Stimulated activated naive CD8-positive, alpha-beta T cell treated with anti-CD3 and anti-CD28 coated beads, Interleukin-15, Interleukin-2, amounts not matched to agents 100 U/mL and 50 U/mL, for 24 hours (primary cell): ENCODE data around the gene GRP.

Experiments
- ATAC-seq: fragments of 150-1000 bp; cut with Tn5 transposase; one replicate; pipeline ENCODE4 v1.10.0; 2021
- DNase-seq: peaks from one replicate; pipeline ENCODE4 v3.0.0; 2021

The GRP gene

GRCh38 chr18:59219672-59220163 is at the start of gene GRP:
TSS of gene GRP (plus strand) at chr18:59220158. CDS start at chr18:59220266, 108 bp downstream.
- ATAC-seq: no peak
- DNase-seq: no peak

- ATAC-seq (no peak), DNase-seq (no peak)
Observed at GRCh38 chr18:59172664-59173249, 47.2 kb upstream of the GRP start.

GRCh38 chr18:59177485-59177884 is 42.5 kb upstream of the GRP start:
- DNase-seq (no peak), ATAC-seq (no peak)

DNA sequence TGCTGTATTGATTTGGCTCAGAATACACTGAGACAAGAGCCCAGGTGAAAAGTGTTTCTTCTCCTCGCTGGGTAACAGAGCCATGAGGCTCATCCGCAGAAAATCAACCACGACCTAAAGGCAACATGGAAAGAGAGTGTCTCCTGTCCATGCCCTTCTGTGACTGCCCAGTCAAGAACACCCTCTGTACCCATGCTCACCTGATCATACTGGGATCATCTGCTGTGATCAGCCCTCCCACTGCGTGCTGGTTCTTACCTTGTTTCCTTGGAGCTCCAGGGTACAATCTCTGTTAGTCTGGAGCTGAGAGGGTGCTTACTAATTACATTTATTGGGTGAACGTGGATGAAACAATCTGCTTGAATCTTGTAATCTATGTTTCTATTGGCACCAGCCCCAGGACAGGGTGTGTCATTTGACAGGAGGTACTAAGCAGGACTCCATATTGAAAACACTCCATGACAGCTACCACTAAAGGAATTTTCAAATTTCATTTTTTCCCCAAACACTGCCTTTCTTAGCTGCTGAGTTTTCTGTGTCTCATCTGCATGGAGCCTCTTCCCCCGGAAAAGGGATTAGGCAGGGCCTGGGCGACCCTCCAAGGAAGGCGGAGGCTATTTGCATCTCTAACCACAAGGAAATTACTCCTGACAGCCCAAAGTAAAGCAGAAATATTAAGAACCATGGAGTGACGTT is 39.7 kb upstream of the GRP start:
- ATAC-seq (no peak), DNase-seq (no peak)

- DNase-seq (no peak), ATAC-seq (no peak)
Observed at GRCh38 chr18:59182673-59183072, 37.3 kb upstream of the GRP start.

- DNase-seq: no peak
- ATAC-seq: no peak
Observed at GRCh38 chr18:59189008-59189407, 30.9 kb upstream of the GRP start.

- ATAC-seq (no peak), DNase-seq (no peak)
Observed at GRCh38 chr18:59189746-59190145, 30.2 kb upstream of the GRP start.

DNA sequence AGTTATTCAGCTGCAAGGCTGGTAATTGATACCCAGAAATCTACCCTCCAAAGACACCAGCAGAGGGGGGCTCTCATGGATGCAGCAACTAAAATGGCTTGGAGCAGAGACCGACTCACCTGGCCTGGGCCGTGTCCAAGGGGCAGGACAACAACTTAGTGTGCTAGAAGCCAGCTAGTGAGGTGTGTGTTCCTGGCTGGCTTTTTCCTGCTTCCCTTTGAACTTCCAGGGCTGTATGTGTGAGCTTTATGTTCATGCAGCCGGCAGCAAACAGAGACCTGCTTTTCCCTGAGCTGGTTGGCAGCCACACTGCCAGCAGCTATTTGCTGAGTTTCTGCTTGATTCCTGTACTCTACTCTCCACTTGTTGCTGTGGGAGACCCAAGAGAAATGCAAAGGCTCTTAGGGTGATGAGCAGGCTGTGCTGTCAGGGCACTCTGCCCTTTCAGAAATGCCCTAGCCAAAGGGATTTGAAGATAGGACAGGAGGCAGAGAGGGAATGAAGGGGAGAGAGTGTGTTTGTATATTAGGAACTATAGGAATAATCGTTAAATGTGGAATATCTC is 23.7 kb upstream of the GRP start:
- ATAC-seq (no peak), DNase-seq (no peak)

DNA sequence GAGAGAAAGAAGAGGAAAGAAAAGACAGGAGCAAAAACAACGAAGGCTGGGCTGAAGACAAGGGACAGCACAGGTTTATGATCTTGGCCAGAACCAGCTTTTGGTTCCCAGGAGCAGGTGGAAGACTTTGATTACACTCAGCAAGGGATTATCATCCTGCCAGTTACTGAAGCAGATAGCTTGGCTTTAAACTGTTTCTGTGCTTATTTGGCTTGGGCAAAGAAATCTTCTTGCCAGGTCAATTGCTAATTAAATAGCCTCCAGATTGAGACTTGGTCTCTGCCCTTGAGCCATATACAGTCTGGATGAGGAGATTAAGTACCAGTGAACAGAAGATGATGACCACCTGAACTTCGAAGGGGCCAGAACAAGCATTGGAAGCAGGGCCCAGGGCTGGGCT is 22.3 kb upstream of the GRP start:
- DNase-seq (no peak), ATAC-seq (no peak)

- ATAC-seq (no peak), DNase-seq (no peak)
Observed at GRCh38 chr18:59198215-59198614, 21.7 kb upstream of the GRP start.

GRCh38 chr18:59200787-59201186 is 19.2 kb upstream of the GRP start:
- ATAC-seq (no peak), DNase-seq (no peak)

DNA sequence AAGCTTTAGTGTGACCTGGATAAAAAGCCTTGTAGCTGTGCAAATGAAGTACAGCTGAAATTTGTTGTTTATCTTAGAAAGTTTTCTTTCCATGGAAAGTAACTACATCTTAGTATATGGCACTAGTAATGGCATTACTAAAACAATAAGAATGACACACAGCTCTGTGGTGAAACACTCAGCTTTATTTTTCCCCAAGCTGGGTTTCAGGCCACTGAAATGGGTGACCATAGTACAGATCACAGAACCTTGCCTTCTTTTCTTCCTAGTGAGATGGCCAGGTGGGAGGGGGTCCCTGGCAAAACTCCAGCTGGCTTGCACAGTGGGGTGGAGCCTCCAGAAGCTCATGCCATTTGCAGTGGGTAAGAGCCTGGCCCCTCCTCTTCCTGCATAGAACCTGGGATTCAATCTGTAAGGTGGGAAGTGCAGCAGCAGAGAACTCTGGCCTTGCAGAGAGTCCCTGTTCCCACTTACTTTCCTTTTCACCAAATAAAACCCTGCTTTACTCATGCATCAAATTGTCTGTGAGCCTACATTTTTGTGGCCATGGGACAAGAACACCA is 17.6 kb upstream of the GRP start:
- ATAC-seq (no peak), DNase-seq (no peak)

DNA sequence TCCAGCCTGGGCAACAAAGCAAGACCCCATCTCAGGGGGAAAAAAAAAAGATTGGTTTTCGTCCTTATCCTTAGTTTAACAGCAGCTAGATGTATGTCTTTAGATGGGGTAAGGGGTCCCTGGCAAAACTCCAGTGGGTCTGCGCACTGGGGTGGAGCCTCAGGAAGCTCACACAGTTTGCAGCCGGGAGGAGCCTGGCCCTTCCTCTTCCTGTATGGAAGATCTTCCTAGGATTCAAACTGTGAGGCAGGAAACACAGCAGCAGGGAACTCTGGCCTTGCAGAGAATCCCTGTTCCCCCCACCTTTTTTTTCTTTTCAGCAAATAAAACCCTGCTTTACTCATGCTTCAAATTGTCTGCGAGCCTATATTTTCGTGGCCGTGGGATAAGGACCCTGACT is 12.5 kb upstream of the GRP start:
- DNase-seq: no peak
- ATAC-seq: no peak

- DNase-seq: no peak
- ATAC-seq: no peak
Observed at GRCh38 chr18:59208602-59209125, 11.3 kb upstream of the GRP start.

- no peak for ATAC-seq
- DNase-seq: no peak
Observed at GRCh38 chr18:59210299-59210698, 9.7 kb upstream of the GRP start.

DNA sequence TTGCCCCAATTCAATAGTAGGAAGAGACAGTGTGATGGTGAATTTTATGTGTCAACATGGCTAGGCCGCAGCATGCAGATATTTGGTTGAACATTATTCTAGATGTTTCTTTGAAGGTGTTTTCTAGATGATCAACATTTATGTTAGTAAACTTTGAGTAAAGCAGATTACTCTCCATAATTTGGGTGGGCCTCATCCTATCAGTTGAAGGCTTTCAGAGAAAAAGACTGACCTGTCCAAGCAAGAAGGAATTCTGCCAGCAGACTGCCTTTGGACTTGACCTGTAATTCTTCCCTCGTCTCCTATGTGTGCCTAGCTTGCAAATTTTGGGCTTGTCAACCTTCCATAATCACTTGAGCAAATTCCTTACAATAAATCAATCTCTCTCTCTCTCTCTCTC is 8.3 kb upstream of the GRP start:
- DNase-seq (no peak), ATAC-seq (no peak)

GRCh38 chr18:59218018-59218417 is 1.9 kb upstream of the GRP start:
- ATAC-seq (no peak), DNase-seq (no peak)

- no peak for DNase-seq
- ATAC-seq: no peak
Observed at GRCh38 chr18:59220164-59220783, 316 bp downstream of the GRP start.

GRCh38 chr18:59220784-59221765 is 1.1 kb downstream of the GRP start:
- DNase-seq (no peak), ATAC-seq (no peak)

GRCh38 chr18:59222341-59222740 is 2.4 kb downstream of the GRP start:
- ATAC-seq (no peak), DNase-seq (no peak)

DNA sequence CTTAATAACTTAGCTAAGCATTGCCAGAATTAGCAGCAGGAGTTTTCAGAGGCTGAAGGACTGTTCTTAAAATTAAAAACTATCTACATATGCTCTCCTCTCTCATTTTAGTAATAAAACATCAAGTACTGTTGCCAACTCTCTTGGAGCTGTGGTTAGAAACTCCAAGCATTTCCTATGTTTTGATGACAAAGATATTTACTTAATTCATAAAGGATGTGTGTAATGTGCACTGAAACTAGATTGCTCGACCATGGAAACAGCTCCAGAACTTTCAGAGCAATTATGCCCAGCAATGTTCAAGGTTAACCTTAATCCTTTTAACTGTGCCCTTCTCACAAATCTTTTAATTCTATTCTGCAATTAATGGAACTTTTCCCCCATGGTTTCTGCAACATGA is 8.4 kb downstream of the GRP start:
- ATAC-seq: no peak
- no peak for DNase-seq

GRCh38 chr18:59229191-59229590 is 9.2 kb downstream of the GRP start:
- ATAC-seq (no peak), DNase-seq (no peak)
